Measurements from ENCODE around the gene ARL5B.
A peak's percentile ranks its signal among the peaks of the same experiment; 100 is the strongest.

Gene ARL5B

GRCh38 chr10:18659819-18660535 is 746 bp downstream of the ARL5B start:
- DNase-seq: peak; percentile 28

GRCh38 chr10:18660816-18661431 is 1.7 kb downstream of the ARL5B start:
- no peak for DNase-seq

GRCh38 chr10:18664841-18665478 is 5.7 kb downstream of the ARL5B start:
- no peak for DNase-seq

GRCh38 chr10:18665815-18666558 is 6.8 kb downstream of the ARL5B start:
- no peak for DNase-seq

- DNase-seq: no peak
Observed at GRCh38 chr10:18666810-18667209, 7.6 kb downstream of the ARL5B start.

GRCh38 chr10:18668026-18668425 is 8.8 kb downstream of the ARL5B start:
- DNase-seq: no peak

GRCh38 chr10:18675086-18675801 is 16.0 kb downstream of the ARL5B start:
- DNase-seq: no peak

GRCh38 chr10:18680754-18681153 is 21.5 kb downstream of the ARL5B start:
- DNase-seq: no peak

- no peak for DNase-seq
Observed at GRCh38 chr10:18681366-18681765, 22.1 kb downstream of the ARL5B start.

GRCh38 chr10:18681971-18682411 is 22.8 kb downstream of the ARL5B start:
- DNase-seq: no peak

- no peak for DNase-seq
Observed at GRCh38 chr10:18683427-18683826, 24.2 kb downstream of the ARL5B start.

- DNase-seq: no peak
Observed at GRCh38 chr10:18684416-18684815, 25.2 kb downstream of the ARL5B start.

GRCh38 chr10:18684953-18685352 is 25.7 kb downstream of the ARL5B start:
- DNase-seq: no peak

GRCh38 chr10:18685555-18685954 is 26.3 kb downstream of the ARL5B start:
- DNase-seq: no peak

GRCh38 chr10:18687195-18687594 is 28.0 kb downstream of the ARL5B start:
- no peak for DNase-seq

GRCh38 chr10:18687706-18688105 is 28.5 kb downstream of the ARL5B start:
- no peak for DNase-seq

GRCh38 chr10:18689498-18689897 is 30.3 kb downstream of the ARL5B start:
- DNase-seq: peak; percentile 23

GRCh38 chr10:18690541-18690940 is 31.3 kb downstream of the ARL5B start:
- DNase-seq: no peak

- no peak for DNase-seq
Observed at GRCh38 chr10:18699849-18700840, 40.9 kb downstream of the ARL5B start.

- DNase-seq: no peak
Observed at GRCh38 chr10:18703521-18703920, 44.3 kb downstream of the ARL5B start.

- no peak for DNase-seq
Observed at GRCh38 chr10:18710201-18710653, 51.0 kb downstream of the ARL5B start.
